GM19372 (cell line): ENCODE measurements around the gene FOXI1.

Experiments
- ATAC-seq: cut with Tn5 transposase; IDR thresholded peaks from one replicate; pipeline ENCODE4 v1.9.1; 2021; ENCODE audit warnings: mild to moderate bottlenecking, low read depth, moderate library complexity; ENCODE audit not compliant: unreplicated experiment

Gene FOXI1

DNA sequence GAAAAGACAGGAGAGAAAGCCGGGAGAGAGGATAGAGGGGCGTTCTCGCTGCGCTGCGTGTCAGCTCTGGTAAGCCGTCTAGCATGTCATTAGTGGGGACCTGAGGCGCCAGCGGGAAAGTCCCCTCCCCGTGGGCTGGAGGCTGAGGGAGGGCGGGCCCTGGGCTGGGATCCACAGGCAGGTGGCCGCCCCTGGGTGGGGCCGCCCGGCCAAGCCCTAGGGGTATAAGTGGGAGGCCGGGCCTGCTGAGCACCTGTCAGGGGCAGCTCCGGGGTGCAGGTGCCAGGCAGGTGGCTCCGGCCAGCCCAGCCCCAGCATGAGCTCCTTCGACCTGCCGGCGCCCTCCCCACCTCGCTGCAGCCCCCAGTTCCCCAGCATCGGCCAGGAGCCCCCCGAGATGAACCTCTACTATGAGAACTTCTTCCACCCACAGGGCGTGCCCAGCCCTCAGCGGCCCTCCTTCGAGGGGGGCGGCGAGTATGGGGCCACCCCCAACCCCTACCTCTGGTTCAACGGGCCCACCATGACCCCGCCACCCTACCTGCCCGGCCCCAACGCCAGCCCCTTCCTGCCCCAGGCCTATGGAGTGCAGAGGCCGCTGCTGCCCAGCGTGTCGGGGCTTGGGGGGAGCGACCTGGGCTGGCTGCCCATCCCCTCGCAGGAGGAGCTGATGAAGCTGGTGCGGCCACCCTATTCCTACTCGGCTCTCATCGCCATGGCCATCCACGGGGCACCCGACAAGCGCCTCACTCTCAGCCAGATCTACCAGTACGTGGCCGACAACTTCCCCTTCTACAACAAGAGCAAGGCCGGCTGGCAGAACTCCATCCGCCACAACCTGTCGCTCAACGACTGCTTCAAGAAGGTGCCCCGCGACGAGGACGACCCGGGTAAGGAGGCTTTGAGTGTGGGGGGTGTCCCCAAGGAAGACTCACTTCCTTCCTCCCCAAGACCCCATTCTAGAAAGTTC lies at the start of gene FOXI1:
Gene FOXI1, plus strand, starts transcription at position 256 of the 970 bp plus-strand sequence. Its CDS starts 61 bp downstream, at position 317.
- ATAC-seq: no peak

DNA sequence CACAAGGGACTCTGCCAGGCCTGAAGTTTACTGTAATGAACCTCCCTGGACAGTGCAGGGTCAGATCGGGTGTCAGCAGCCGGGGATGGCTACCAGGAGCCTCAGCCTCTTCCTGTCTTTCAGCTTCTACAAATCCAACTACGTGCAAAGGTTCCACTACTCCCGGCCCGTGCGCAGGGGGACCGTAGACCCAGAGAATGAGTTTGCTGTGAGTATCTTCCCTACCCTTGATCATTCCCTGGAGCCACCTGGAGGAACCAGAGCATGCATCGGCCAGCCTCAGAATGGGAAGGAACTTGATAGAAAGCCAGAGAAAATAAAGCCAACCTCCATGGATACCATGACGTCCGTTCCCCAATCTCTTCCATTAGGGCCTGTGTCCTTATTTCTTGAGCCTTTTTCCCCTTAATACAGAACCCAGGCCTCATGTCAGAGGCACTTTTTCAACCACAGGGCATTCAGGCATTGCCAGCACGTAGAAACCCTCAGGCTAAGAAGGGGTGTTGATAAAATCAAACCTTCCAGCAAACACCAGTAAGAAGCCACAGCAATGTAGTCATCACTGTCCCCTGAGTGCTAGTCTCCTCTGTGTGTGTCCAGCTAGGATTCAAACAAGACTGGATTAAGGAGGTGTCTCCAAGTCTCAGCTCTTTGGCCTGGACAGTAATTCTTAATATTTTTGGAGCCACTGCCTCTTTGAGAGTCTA lies 49.0 kb upstream of the FOXI1 start:
- ATAC-seq: no peak

DNA sequence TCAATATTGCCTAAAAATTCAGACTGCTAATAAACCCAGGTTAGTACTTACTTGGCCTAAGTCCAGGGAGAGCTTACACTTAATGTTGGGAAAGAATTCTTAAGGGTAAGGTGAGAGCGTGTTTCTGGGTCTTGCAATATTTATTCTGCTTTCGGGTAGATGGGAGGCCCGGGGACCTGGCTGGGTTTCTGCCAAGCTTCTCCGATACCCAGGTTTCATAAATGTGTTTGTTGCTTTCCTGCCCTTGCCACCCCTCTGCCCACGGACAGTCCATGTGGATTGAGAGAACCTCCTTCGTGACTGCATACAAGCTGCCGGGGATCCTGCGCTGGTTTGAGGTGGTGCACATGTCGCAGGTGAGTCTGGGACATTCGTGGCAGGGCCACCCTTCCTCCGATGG lies 48.4 kb upstream of the FOXI1 start:
- no peak for ATAC-seq

- no peak for ATAC-seq
Measured at GRCh38 chr5:170059221-170059620, 46.5 kb upstream of the FOXI1 start.

- ATAC-seq: no peak
Measured at GRCh38 chr5:170067152-170067551, 38.5 kb upstream of the FOXI1 start.

GRCh38 chr5:170067574-170068170 lies 38.0 kb upstream of the FOXI1 start:
- ATAC-seq: no peak

- ATAC-seq: no peak
Measured at GRCh38 chr5:170069512-170069911, 36.2 kb upstream of the FOXI1 start.

GRCh38 chr5:170070556-170071412 lies 34.9 kb upstream of the FOXI1 start:
- no peak for ATAC-seq

- no peak for ATAC-seq
Measured at GRCh38 chr5:170071748-170072147, 33.9 kb upstream of the FOXI1 start.

- no peak for ATAC-seq
Measured at GRCh38 chr5:170075696-170076095, 30.0 kb upstream of the FOXI1 start.

DNA sequence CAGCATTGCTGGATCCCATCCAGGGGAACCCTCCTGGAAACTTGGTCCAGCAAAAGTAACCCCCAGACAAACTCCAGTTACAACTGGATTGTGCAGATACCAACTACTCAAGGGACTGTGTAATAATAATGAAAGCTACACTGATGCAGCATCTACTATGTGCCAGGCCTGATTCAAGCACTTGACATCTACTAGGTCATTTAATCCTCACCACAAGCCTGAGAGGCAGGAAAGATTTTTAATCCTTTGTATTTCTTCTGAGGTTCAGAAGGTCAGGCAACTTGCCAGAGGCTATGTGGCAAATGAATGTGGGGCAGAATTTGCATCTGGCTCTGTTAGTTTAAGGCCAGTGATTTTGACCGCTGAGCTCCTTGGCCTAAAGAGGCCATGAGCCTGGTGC lies 29.5 kb upstream of the FOXI1 start:
- ATAC-seq: no peak

DNA sequence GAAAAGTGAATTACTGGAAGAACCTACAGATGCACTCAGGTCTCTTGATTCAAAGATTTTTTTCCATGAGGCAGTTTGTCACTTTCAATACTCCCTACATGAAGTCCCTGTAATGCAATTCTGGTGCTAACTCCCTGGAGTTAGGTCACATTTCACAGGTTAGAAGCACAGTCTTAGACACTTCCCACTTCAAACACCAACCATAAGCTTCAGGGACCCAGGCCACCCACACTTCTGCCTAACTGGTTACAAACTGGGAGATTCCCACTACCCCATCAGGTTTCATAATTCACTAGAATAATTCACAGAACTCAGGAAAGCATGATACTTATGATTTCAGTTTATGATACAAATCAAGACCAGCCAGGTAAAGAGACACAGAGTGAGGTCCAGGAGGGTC lies 29.0 kb upstream of the FOXI1 start:
- ATAC-seq: no peak

GRCh38 chr5:170077526-170077925 lies 28.2 kb upstream of the FOXI1 start:
- no peak for ATAC-seq

DNA sequence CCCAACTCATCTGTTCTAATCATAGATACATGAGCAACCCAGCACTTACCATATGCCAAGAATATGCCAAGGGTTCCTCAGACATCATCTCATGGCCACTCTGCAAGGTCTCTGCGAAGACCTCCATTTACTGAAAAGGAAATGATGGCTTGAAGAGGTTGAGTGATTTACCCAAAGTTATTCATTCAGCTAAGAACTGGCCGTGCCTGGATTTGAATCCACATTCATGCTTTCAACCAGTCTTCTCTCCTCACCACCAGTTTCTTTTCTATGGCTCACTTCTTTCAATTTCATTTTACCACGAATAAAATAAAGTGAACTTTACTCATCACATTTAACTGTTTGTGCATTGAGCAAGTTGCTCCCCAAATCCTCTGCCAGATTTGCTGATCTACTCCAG lies 27.2 kb upstream of the FOXI1 start:
- no peak for ATAC-seq

GRCh38 chr5:170078931-170079330 lies 26.8 kb upstream of the FOXI1 start:
- ATAC-seq: no peak

- no peak for ATAC-seq
Measured at GRCh38 chr5:170080217-170080616, 25.5 kb upstream of the FOXI1 start.

- no peak for ATAC-seq
Measured at GRCh38 chr5:170080786-170081445, 24.8 kb upstream of the FOXI1 start.

DNA sequence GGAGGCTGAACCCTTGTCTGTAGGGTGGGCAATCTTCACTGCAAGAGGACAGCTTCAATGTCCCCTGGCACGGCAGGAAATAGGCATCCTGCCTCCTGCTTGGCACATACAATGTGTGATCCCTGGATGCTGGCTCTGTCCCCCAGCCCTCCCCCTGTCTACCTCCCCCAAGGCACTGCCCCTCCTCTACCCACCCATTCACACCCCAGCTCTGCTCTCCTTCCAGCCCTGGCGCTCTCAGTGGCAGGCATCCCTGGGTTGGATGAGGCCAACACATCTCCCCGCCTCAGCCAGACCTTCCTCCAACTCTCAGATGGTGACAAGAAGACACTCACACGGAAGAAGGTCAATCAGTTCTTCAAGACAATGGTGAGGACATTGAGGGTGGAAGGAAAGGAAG lies 24.1 kb upstream of the FOXI1 start:
- no peak for ATAC-seq

DNA sequence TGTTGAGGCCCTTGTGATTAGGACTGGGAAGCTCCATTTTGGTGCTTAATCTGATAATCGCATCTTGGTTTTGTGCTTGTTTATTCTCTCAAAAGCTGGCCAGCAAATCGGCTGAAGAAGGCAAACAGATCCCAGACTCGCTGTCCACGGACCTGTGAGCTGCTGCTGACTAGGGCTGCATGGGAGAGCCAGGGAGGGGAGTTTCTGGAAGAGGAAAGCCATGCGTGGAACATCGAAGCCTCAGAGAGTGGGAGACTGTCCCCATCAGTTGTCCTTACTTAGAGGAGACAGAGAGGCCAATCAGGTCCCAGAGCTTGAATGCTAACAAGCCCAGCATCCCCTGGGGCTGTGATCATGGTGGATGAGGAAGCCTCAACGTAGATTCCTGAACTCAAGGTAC lies 23.0 kb upstream of the FOXI1 start:
- ATAC-seq: no peak
